HG03066 (cell line): ENCODE results near the gene CPZ.

Source experiments
- ATAC-seq: cut with Tn5 transposase; IDR thresholded peaks from one replicate; pipeline ENCODE4 v1.9.1; 2021; ENCODE audit warnings: low read depth; ENCODE audit not compliant: unreplicated experiment

CPZ gene

GRCh38 chr4:8593264-8594096 is 915 bp downstream of the CPZ start:
- ATAC-seq: no peak

GRCh38 chr4:8594097-8595038 is 1.8 kb downstream of the CPZ start:
- no peak for ATAC-seq

GRCh38 chr4:8595237-8596087 is 2.9 kb downstream of the CPZ start:
- no peak for ATAC-seq

- no peak for ATAC-seq
Observed at GRCh38 chr4:8596891-8597290, 4.3 kb downstream of the CPZ start.

DNA sequence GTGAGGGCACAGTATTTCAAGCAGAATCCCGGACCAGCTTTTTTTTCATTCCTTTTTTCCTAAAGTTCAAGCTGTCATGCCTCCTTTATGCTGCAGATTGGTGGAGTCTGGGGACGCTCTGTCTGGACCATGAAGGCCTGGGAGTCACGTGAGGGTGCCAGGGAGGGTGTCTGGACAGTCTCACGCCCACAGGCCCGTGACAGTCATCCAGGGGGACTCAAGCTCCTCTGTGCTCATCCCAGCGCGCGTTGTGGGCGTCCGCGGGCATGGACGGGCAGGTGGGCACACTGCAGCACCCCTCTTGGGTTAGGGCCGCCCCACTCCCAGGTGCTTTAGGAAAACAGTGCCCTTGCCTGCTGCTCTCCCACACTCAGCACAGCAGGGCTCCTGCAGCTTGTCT is 4.8 kb downstream of the CPZ start:
- ATAC-seq: no peak

GRCh38 chr4:8597791-8598190 is 5.2 kb downstream of the CPZ start:
- ATAC-seq: no peak

DNA sequence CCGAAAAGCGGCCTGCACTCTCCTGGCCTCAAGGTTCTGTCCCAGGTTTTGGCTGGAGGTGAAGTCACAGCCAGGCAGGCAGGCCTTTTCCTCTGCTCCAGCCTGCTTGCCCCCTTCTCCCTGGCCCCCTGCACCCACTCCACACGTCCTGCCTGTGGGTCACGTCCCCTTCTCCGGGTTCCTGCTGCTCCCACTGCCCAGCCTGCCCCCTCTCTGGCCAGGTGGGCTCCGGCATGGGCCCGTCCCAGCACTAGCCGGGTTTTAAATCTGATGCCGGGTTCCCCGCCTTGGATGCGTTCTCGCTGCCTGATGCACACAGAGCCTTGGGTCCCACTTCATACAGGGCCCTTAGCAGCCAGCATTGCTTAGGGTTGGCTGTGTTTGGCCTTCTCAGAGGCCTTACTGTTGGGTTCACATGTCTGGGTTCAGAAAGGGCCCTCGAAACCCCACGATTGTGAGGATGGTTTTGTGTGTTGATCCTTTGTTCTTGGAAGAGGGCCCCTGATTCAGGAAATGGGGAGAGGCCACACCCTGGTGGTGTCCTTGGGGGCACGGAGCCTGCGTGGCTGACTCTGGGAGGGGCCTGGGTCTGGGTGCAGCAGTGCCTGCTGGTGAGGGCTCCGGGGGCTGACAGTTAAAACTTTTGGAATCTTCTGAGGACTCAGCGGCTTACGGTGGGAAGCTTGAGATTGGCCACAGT is 6.0 kb downstream of the CPZ start:
- ATAC-seq: no peak

GRCh38 chr4:8599091-8599460 is 6.5 kb downstream of the CPZ start:
- no peak for ATAC-seq

DNA sequence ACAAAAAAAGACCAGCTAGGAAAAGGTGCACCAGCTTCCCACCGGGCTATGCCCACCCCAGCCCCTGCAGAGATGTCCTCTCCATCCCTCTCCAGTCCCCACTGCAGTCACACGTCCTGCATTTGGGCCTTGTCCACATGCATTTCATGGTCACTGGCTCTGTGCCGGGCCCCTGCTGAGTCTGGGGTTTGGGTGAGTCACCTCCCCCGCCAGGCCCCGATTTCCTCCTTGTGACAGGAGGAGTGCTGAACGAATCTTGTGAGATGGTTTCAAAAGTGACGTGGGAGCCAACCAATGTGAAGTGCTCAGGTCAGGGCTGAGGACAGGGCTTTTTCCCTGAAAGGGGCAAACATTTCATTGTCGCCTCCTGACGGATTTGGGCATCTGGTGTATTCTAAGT is 7.1 kb downstream of the CPZ start:
- no peak for ATAC-seq

GRCh38 chr4:8600266-8600665 is 7.7 kb downstream of the CPZ start:
- ATAC-seq: no peak

- ATAC-seq: no peak
Observed at GRCh38 chr4:8600686-8601085, 8.1 kb downstream of the CPZ start.

GRCh38 chr4:8601086-8601485 is 8.5 kb downstream of the CPZ start:
- no peak for ATAC-seq

DNA sequence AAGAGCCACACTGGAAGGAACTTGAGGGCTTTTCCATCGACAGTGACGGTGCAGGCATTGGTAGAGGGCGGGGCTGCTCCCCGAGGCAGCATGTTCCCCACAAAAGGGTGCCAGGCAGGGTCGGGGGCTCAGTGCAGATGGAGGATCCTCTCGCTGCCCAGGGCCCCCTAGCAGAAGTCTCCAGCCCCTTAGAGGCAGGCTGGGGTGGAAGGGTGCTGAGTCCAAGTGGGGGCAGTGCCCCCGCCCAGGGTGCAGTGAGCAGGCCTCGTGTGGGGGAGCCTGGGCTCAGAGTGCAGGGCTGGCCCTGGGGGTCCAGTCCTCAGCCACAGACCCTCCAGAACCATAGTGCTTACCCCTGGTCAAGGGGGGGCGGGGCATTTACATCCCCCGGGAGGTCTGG is 9.0 kb downstream of the CPZ start:
- no peak for ATAC-seq

DNA sequence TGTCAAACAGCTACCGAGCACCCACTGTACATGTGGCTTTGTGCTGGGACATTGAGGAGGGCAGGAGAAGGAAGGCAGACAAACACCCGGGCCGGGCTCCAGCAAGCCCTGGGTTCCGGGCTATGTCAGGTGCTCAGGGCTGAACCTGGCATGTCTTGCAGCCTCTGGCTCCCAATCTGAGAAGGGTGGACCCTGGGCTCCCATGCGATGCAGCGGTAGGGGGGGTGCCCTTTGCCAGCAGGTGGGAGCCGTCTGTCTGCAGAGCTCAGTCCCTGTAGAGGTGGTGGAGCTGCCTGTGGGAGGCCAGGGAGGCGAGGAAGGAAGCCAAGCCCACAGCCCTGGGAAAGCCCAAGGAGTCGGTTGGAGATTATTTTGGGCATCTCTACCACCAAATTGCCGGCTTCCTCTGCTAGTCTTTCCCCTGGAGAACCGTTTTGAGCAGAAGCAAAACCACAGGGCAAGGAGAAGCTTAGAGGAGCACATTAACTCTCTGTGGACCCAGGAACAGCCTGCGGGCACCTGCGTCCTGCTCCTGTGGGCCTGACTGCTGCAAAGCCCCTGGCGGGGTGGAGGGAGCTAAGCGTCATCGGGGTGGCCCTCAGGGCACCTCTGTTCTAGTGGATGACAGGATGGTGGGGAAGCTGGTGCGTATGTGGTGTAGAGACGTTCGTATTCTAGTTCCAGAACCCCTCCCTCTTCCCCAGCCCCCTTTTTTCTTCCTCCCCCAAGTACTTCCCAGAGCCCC is 10.3 kb downstream of the CPZ start:
- ATAC-seq: no peak

DNA sequence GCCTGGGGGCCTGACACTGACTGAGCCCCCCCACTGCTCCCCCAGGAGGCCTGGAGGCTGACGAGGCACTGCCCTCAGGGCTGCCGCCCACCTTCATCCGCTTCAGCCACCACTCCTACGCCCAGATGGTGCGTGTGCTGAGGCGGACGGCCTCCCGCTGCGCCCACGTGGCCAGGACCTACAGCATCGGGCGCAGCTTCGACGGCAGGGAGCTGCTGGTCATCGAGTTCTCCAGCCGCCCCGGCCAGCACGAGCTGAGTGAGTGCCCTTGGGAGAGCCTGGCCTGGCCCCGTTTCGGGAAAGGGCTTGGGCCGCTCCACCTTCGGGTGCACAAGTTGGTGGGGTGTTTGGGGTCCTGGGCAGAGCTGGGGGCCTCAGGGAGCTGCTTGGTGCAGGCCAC is 11.4 kb downstream of the CPZ start:
- no peak for ATAC-seq

DNA sequence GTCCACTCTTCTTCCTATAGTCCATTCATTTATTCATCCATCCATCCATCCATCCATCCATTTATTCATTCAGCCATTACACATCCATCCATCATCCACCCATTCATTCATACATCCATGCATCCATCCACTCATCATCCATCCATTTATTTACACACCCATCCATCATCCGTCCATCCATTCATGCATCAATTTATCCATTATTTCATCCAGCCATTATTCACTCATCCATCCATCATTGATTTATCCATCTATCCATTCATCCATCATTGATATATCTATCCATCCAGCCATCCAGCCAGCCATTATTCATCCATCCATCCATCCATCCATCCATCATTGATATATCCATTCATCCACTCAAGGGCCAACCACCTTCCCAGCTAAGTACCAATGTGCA is 12.7 kb downstream of the CPZ start:
- no peak for ATAC-seq

DNA sequence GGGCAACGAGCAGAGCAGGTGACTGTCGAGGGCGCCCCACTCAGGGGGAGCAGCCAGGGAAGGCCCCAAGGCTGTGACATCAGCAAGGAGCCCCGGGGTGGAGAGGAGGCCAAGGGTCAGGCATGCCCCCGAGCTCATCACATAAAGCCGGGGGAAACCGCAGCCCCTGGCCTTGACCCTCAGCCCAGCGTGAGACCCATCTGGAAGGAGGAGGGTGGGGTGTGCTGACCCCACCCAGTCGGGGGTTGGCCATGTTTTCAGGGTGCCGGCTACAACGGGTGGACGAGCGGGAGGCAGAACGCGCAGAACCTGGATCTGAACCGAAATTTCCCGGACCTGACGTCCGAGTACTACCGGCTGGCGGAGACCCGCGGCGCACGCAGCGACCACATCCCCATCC is 13.9 kb downstream of the CPZ start:
- no peak for ATAC-seq

DNA sequence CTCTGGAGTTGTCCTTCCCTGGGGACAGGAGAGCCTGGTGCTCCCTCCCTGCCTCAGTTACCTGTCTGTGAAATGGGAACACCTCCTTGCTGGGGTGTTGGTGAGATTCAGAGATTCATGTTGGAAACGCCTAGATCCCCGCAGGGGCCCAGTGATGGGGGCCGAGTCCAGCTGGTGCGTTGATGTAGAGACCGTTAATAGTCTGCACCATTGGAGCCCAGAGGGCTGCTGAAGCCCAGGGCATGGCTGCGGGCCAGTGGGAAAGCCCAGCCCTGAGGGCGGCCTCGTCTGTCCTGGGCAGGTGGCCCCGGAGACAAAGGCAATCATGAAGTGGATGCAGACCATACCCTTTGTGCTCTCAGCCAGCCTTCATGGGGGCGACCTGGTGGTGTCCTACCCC is 14.4 kb downstream of the CPZ start:
- no peak for ATAC-seq

- no peak for ATAC-seq
Observed at GRCh38 chr4:8607603-8608481, 15.3 kb downstream of the CPZ start.
